Spleen (tissue), 11 donors: ENCODE results near the gene SPEF2. TPM values are rescaled to one million over a fixed set of nuclear protein-coding genes. Genes with fewer than 3 reads are reported as not detected.
A peak's percentile ranks its signal among the peaks of the same experiment; 100 is the strongest.

ENCODE experiments used
- DNase-seq: peaks from one replicate; pipeline ENCODE4 v3.0.0-alpha.2; 2020
- H3K27ac ChIP-seq, 8 donors: fragments of 200-600 bp; sonication (generic) in 7 of 8; 1 replicate in 4 of 8; 2 replicates in 4 of 8; pipeline versions ENCODE4 v1.5.0 to v1.8.0; 2016 to 2021; ENCODE audit warnings: inconsistent platforms in 4 of 8, mild to moderate bottlenecking in 4 of 8, moderate library complexity in 1 of 8
- H3K27me3 ChIP-seq, 7 donors: fragments of 200-600 bp; sonication (generic) in 6 of 7; replicated peaks in 1 of 7; 1 replicate in 4 of 7; 2 replicates in 3 of 7; pipeline versions ENCODE4 v1.5.0 to v1.8.0; 2016 to 2021; ENCODE audit warnings: inconsistent platforms in 3 of 7, mild to moderate bottlenecking in 1 of 7
- H3K36me3 ChIP-seq, 6 donors: fragments of 200-600 bp; sonication (generic) in 5 of 6; 1 replicate in 4 of 6; 2 replicates in 2 of 6; pipeline versions ENCODE4 v1.5.0 to v1.8.0; 2016 to 2021; ENCODE audit warnings: inconsistent platforms in 2 of 6
- H3K4me1 ChIP-seq, 6 donors: fragments of 200-600 bp; sonication (generic) in 5 of 6; 1 replicate in 3 of 6; 2 replicates in 3 of 6; pipeline versions ENCODE4 v1.5.0 to v1.8.0; 2016 to 2021; ENCODE audit warnings: inconsistent platforms in 3 of 6
- H3K4me3 ChIP-seq, 8 donors: fragments of 200-600 bp; sonication (generic) in 7 of 8; 1 replicate in 4 of 8; 2 replicates in 4 of 8; pipeline versions ENCODE4 v1.5.0 to v1.8.0; 2016 to 2021; ENCODE audit warnings: inconsistent platforms in 4 of 8, mild to moderate bottlenecking in 4 of 8, moderate library complexity in 2 of 8
- H3K9me3 ChIP-seq, 8 donors: fragments of 200-600 bp; sonication (generic) in 7 of 8; 1 replicate in 4 of 8; 2 replicates in 4 of 8; pipeline versions ENCODE4 v1.5.0 to v1.8.0; 2016 to 2021; ENCODE audit warnings: inconsistent platforms in 4 of 8
- CTCF ChIP-seq, 11 experiments: fragments of 200-600 bp in 7 of 11; fragments of 450-650 bp in 4 of 11; sonication (generic) in 4 of 11; IDR thresholded peaks in 8 of 11; conservative IDR thresholded peaks in 3 of 11; 1 replicate in 7 of 11; 2 replicates in 4 of 11; pipeline versions ENCODE4 v1.4.0 to v1.8.0; 2016 to 2021; ENCODE audit warnings: antibody characterized with exemption in 11 of 11, inconsistent platforms in 4 of 11, mild to moderate bottlenecking in 1 of 11
- POLR2A ChIP-seq, 3 donors: fragments of 450-650 bp; IDR thresholded peaks; one replicate each; pipeline ENCODE4 v1.5.1; 2017; ENCODE audit warnings: antibody characterized with exemption in 3 of 3, mild to moderate bottlenecking in 1 of 3
- POLR2AphosphoS5 ChIP-seq, 3 donors: sonication (generic); formaldehyde crosslinking; IDR thresholded peaks; one replicate each; pipeline ENCODE4 v1.5.1; 2017; ENCODE audit warnings: antibody characterized with exemption in 3 of 3
- WGBS, 5 donors: extraction: QIAGEN DNeasy Blood & Tissue Kit in 3 of 5; methylation state at CpG; one replicate each; pipeline versions ENCODE4 v1.1.5 to v1.1.7; 2013 to 2018; 5-methylcytosine and 5-hydroxymethylcytosine counted together
- intact Hi-C: fragments of 100-400 bp; cut with DNase I; formaldehyde crosslinking; loops from one replicate; pipeline ENCODE4 v1.15.0; 2023; ENCODE audit warnings: low total_unique reads
- polyA plus RNA-seq, 3 donors: library from polyadenylated mRNA; stranded (reverse); fragments of 200-250 nt; gene quantifications; one replicate each; pipeline ENCODE4 v1.2.1, GENCODE V29; 2013
- total RNA-seq, 7 donors: library from RNA; depleted of rRNA in 3 of 7; stranded (reverse); fragments of >200 nt in 3 of 7; fragmentation: NEBNext Ultra II Directional in 4 of 7; extraction: Animal tissue kit (Norgen Biotek cat#: 25700) in 4 of 7; gene quantifications; one replicate each; pipeline versions ENCODE4 v1.1.0 to v1.2.1, GENCODE V29; 2016 to 2021
- donor health status: healthy with polysubstance abuse.
- donor health status: DM: no; HTN: no; CAD: no; lungs with moderate emphysema.
- donor health status: DM: no; HTN: no; CAD: no.
- donor health status: Bipolar disorder and iron deficiency.
- donor health status: healthy.
- donor health status: DM: no; HTN: no; CAD: no.
- donor health status: DM: yes; HTN: yes; CAD: no.

Gene SPEF2
- total and polyA plus RNA-seq, 10 donors = 1.7 to 22.6 (median 8.5) TPM

- no peak for DNase-seq
- no peak for TF ChIP-seq POLR2AphosphoS5 (IDR thresholded peaks at IDR 0.05)
- peak overlapping the region in 5 of 8 donors; percentile 42 to 85 (median 64) for H3K27ac ChIP-seq
- intact Hi-C loops = no loop called here
- no peak overlapping the region for H3K4me3 ChIP-seq
- no peaks in the 10 kb centered on the region for H3K9me3 ChIP-seq
- H3K27me3 ChIP-seq = no peaks in the 10 kb centered on the region
- H3K4me1 ChIP-seq = no peaks in the 10 kb centered on the region
- H3K36me3 ChIP-seq = no peaks in the 10 kb centered on the region
Observed at GRCh38 chr5:35810601-35811000, 192.9 kb downstream of the SPEF2 start.

GRCh38 chr5:35811108-35811741, 193.6 kb downstream of the SPEF2 start:
- no peaks in the 10 kb centered on the region for H3K27me3 ChIP-seq
- DNase-seq = no peak
- intact Hi-C loops = no loop called here
- WGBS, 5 donors = 52 to 72% (median 63%) methylated on average over 3 of the region's 3 CpGs
- H3K27ac ChIP-seq = peak overlapping the region in 5 of 8 donors; percentile 42 to 85 (median 64)
- H3K36me3 ChIP-seq = no peaks in the 10 kb centered on the region
- H3K4me1 ChIP-seq = no peaks in the 10 kb centered on the region
- TF ChIP-seq CTCF (IDR thresholded peaks at IDR 0.05 in 8 of 11, conservative IDR thresholded peaks at IDR 0.05 in 3 of 11) (no peak), POLR2AphosphoS5 (IDR thresholded peaks at IDR 0.05) (no peak), POLR2A (IDR thresholded peaks at IDR 0.05) (no peak)
- no peaks in the 10 kb centered on the region for H3K9me3 ChIP-seq
- H3K4me3 ChIP-seq = no peak overlapping the region

GRCh38 chr5:35813521-35813920, 195.9 kb downstream of the SPEF2 start:
- Histone ChIP-seq H3K9me3 (no peaks in the 10 kb centered on the region), H3K27ac (peak overlapping the region in 2 of 8 donors; percentile 4 to 28), H3K4me1 (peaks cover 0 to 4% (median 0%) of the 10 kb centered on the region in 6 donors), H3K4me3 (no peak overlapping the region), H3K27me3 (no peaks in the 10 kb centered on the region), H3K36me3 (no peaks in the 10 kb centered on the region)
- no peak for TF ChIP-seq CTCF (IDR thresholded peaks at IDR 0.05 in 8 of 11, conservative IDR thresholded peaks at IDR 0.05 in 3 of 11)
- no peak for DNase-seq
- 83 to 95% (median 91%) methylated on average over 1 of the region's 1 CpG for WGBS, 5 donors
- intact Hi-C loops = no loop called here

DNA sequence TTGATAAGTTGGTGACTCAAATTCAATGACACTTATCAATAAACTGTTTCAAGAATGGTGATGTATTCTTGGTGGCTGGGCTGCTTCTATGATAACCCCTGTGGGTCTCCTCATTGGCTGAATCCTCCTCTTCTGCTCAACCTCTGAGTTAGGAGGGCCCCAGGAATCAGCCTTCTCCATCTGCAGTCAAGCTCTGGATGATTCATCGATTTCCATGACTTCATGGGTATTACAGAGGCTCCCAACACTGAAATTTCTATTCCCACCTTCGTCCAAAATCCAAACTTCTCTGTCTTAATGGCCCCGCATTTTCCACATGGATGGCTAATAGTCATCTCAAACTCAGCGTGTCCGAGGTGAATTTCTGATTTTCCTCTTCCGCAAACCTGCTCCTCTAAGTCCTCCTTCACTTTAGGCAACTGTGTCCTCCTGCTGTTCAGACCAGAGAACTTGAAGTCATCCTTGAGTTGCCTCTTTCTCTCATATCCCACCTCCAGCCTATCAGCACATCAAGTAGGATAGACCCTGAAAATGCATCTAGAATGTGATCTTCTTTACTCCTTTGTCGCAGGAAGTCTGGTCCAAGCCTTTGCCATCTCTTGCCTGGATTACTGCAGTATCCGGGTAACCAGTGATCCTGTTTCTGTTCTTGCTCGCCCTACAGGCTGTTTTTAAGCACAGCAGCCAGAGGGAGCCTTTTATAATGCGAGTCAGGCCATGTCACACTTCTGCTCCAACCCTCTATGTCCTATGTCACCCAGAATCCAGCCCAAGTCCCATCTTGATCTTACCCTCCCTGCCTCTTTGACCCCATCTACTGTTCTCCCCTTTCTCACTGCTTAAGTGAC, 197.7 kb downstream of the SPEF2 start:
- 81 to 93% (median 82%) methylated on average over 10 of the region's 10 CpGs for WGBS, 5 donors
- Histone ChIP-seq H3K27me3 (no peaks in the 10 kb centered on the region), H3K9me3 (no peaks in the 10 kb centered on the region), H3K4me1 (peaks cover 0 to 4% (median 0%) of the 10 kb centered on the region in 6 donors), H3K36me3 (no peaks in the 10 kb centered on the region), H3K4me3 (no peak overlapping the region), H3K27ac (peak overlapping the region in 3 of 8 donors; percentile 40 to 69 (median 57))
- DNase-seq = no peak
- intact Hi-C loops = no loop called here
- no peak for TF ChIP-seq POLR2AphosphoS5 (IDR thresholded peaks at IDR 0.05)
- peak in 6 of 11 experiments; percentile 11 to 60 (median 18) for TF ChIP-seq CTCF (IDR thresholded peaks at IDR 0.05 in 8 of 11, conservative IDR thresholded peaks at IDR 0.05 in 3 of 11)
